Activated CD4-positive, alpha-beta T cell treated with anti-CD3 and anti-CD28 coated beads for 36 hours (primary cell): ENCODE data around the gene FGF12. TPM values are rescaled to one million over a fixed set of nuclear protein-coding genes. Genes with fewer than 3 reads are reported as not detected.

Experiments used
- ATAC-seq: fragments of 200-7000 bp; cut with Tn5 transposase; one replicate; pipeline ENCODE4 v1.10.0; 2021; ENCODE audit warnings: mild to moderate bottlenecking, moderate library complexity
- CTCF ChIA-PET: fragments of 350-600 bp; sonication (Branson Sonifier 250); formaldehyde crosslinking; loops from one replicate; lab custom pipeline; 2021; ENCODE audit warnings: antibody characterized with exemption; lab: Charles Lee
- POLR2A ChIA-PET: fragments of 350-600 bp; sonication (Branson Sonifier 250); formaldehyde crosslinking; loops from one replicate; lab custom pipeline; 2021; ENCODE audit warnings: antibody characterized with exemption, inconsistent platforms; lab: Charles Lee
- DNase-seq: peaks from one replicate; pipeline ENCODE4 v3.0.0-alpha.2; 2020
- H3K27ac Mint-ChIP-seq: one replicate; pipeline ENCODE4 v1.8.0; 2021; ENCODE audit warnings: mixed read lengths
- H3K27me3 Mint-ChIP-seq: one replicate; pipeline ENCODE4 v1.8.0; 2021; ENCODE audit warnings: mixed read lengths
- H3K36me3 Mint-ChIP-seq: one replicate; pipeline ENCODE4 v1.8.0; 2021; ENCODE audit warnings: low read depth, mixed read lengths
- H3K4me1 Mint-ChIP-seq: one replicate; pipeline ENCODE4 v1.8.0; 2021; ENCODE audit warnings: mixed read lengths
- H3K4me3 Mint-ChIP-seq: one replicate; pipeline ENCODE4 v1.8.0; 2021; ENCODE audit warnings: mild to moderate bottlenecking, moderate library complexity, mixed read lengths
- H3K9me3 Mint-ChIP-seq: one replicate; pipeline ENCODE4 v1.8.0; 2021; ENCODE audit warnings: low read depth, mixed read lengths
- intact Hi-C, 2 experiments: fragments of 100-400 bp; cut with DNase I in 1 of 2; cut with micrococcal nuclease in 1 of 2; formaldehyde crosslinking; loops; one replicate each; pipeline versions ENCODE4 v1.14.2 to v1.15.1; 2022 to 2024; cut with DNase I, micrococcal nuclease
- total RNA-seq, 2 experiments: library from RNA; stranded (reverse); gene quantifications; one replicate each; pipeline ENCODE4 v1.2.3, GENCODE V29; 2021

FGF12 gene
- total RNA-seq, 2 experiments from 2014 or later = not detected

- intact Hi-C loops = no loop called here
- ATAC-seq (no peak), DNase-seq (no peak)
- Mint-ChIP-seq H3K4me3 (no peak overlapping the region), H3K27ac (no peak overlapping the region), H3K9me3 (peaks cover 3% of the 10 kb centered on the region), H3K36me3 (no peaks in the 10 kb centered on the region), H3K27me3 (no peaks in the 10 kb centered on the region), H3K4me1 (no peaks in the 10 kb centered on the region)
- ChIA-PET POLR2A (no interaction called here), CTCF (interaction anchor here (1.1 kb wide), 1 partner anchor 315 kb away, joined by 4 read pairs; no protein-coding TSS in a partner anchor)
These were observed 597.8 kb downstream of the FGF12 start for GRCh38 chr3:192129586-192129985.

GRCh38 chr3:192128922-192129321 is 598.4 kb downstream of the FGF12 start:
- no peaks in the 10 kb centered on the region for H3K36me3 Mint-ChIP-seq
- CTCF ChIA-PET = interaction anchor here (0.8 to 1.1 kb wide), 2 partner anchors 16 to 316 kb away, joined by 3 to 4 read pairs; no protein-coding TSS in a partner anchor
- H3K27ac Mint-ChIP-seq = no peak overlapping the region
- H3K4me3 Mint-ChIP-seq = no peak overlapping the region
- no peaks in the 10 kb centered on the region for H3K4me1 Mint-ChIP-seq
- ATAC-seq (no peak), DNase-seq (no peak)
- no peaks in the 10 kb centered on the region for H3K27me3 Mint-ChIP-seq
- H3K9me3 Mint-ChIP-seq = peaks cover 3% of the 10 kb centered on the region
- intact Hi-C loops = no loop called here
- POLR2A ChIA-PET = no interaction called here

- intact Hi-C loops = no loop called here
- Mint-ChIP-seq H3K4me1 (no peaks in the 10 kb centered on the region), H3K27me3 (no peaks in the 10 kb centered on the region), H3K27ac (no peak overlapping the region), H3K9me3 (no peaks in the 10 kb centered on the region), H3K36me3 (no peaks in the 10 kb centered on the region), H3K4me3 (no peak overlapping the region)
- ATAC-seq = no peak
- ChIA-PET CTCF (interaction anchor here (0.8 kb wide), 1 partner anchor 17 kb away, joined by 3 read pairs; no protein-coding TSS in a partner anchor), POLR2A (no interaction called here)
- DNase-seq = no peak
These were observed 599.3 kb downstream of the FGF12 start for GRCh38 chr3:192128060-192128459.

GRCh38 chr3:192122832-192123594 is 604.3 kb downstream of the FGF12 start:
- H3K4me3 Mint-ChIP-seq = no peak overlapping the region
- intact Hi-C loops = no loop called here
- no peak overlapping the region for H3K27ac Mint-ChIP-seq
- H3K9me3 Mint-ChIP-seq = no peaks in the 10 kb centered on the region
- ChIA-PET CTCF (interaction anchor here (1.7 kb wide), 1 partner anchor 8 kb away, joined by 4 read pairs; no protein-coding TSS in a partner anchor), POLR2A (no interaction called here)
- no peaks in the 10 kb centered on the region for H3K36me3 Mint-ChIP-seq
- ATAC-seq = no peak
- no peaks in the 10 kb centered on the region for H3K27me3 Mint-ChIP-seq
- no peak for DNase-seq
- no peaks in the 10 kb centered on the region for H3K4me1 Mint-ChIP-seq

- POLR2A ChIA-PET = no interaction called here
- Mint-ChIP-seq H3K36me3 (no peaks in the 10 kb centered on the region), H3K9me3 (peaks cover 2% of the 10 kb centered on the region), H3K27ac (no peak overlapping the region), H3K4me3 (no peak overlapping the region), H3K27me3 (no peaks in the 10 kb centered on the region), H3K4me1 (no peaks in the 10 kb centered on the region)
- intact Hi-C loops = no loop called here
- DNase-seq (no peak), ATAC-seq (no peak)
- CTCF ChIA-PET = interaction anchor here (1.7 kb wide), 1 partner anchor 9 kb away, joined by 4 read pairs; no protein-coding TSS in a partner anchor
These were observed 605.4 kb downstream of the FGF12 start for GRCh38 chr3:192121923-192122322.

- CTCF ChIA-PET = no interaction called here
- POLR2A ChIA-PET = no interaction called here
- DNase-seq = no peak
- no peaks in the 10 kb centered on the region for H3K27me3 Mint-ChIP-seq
- no peaks in the 10 kb centered on the region for H3K4me1 Mint-ChIP-seq
- no peak overlapping the region for H3K4me3 Mint-ChIP-seq
- H3K36me3 Mint-ChIP-seq = no peaks in the 10 kb centered on the region
- no peak for ATAC-seq
- H3K9me3 Mint-ChIP-seq = no peaks in the 10 kb centered on the region
- intact Hi-C loops = no loop called here
- H3K27ac Mint-ChIP-seq = no peak overlapping the region
These were observed 618.5 kb downstream of the FGF12 start for GRCh38 chr3:192108820-192109219.

- DNase-seq = no peak
- no peak overlapping the region for H3K4me3 Mint-ChIP-seq
- H3K36me3 Mint-ChIP-seq = no peaks in the 10 kb centered on the region
- H3K27ac Mint-ChIP-seq = no peak overlapping the region
- no peaks in the 10 kb centered on the region for H3K27me3 Mint-ChIP-seq
- no peaks in the 10 kb centered on the region for H3K4me1 Mint-ChIP-seq
- H3K9me3 Mint-ChIP-seq = no peaks in the 10 kb centered on the region
- ChIA-PET POLR2A (no interaction called here), CTCF (no interaction called here)
- no peak for ATAC-seq
- intact Hi-C loops = no loop called here
These were observed 620.8 kb downstream of the FGF12 start for GRCh38 chr3:192106543-192106942.

GRCh38 chr3:192092388-192093005 is 634.8 kb downstream of the FGF12 start:
- no peak for DNase-seq
- intact Hi-C loops = no loop called here
- ChIA-PET CTCF (no interaction called here), POLR2A (no interaction called here)
- no peaks in the 10 kb centered on the region for H3K9me3 Mint-ChIP-seq
- H3K4me3 Mint-ChIP-seq = no peak overlapping the region
- no peaks in the 10 kb centered on the region for H3K27me3 Mint-ChIP-seq
- no peak overlapping the region for H3K27ac Mint-ChIP-seq
- H3K4me1 Mint-ChIP-seq = no peaks in the 10 kb centered on the region
- no peaks in the 10 kb centered on the region for H3K36me3 Mint-ChIP-seq
- no peak for ATAC-seq

GRCh38 chr3:192091831-192092230 is 635.5 kb downstream of the FGF12 start:
- intact Hi-C loops = no loop called here
- CTCF ChIA-PET = no interaction called here
- no peaks in the 10 kb centered on the region for H3K36me3 Mint-ChIP-seq
- H3K4me1 Mint-ChIP-seq = no peaks in the 10 kb centered on the region
- DNase-seq = no peak
- no peak overlapping the region for H3K4me3 Mint-ChIP-seq
- POLR2A ChIA-PET = no interaction called here
- H3K27me3 Mint-ChIP-seq = no peaks in the 10 kb centered on the region
- no peak overlapping the region for H3K27ac Mint-ChIP-seq
- no peak for ATAC-seq
- H3K9me3 Mint-ChIP-seq = no peaks in the 10 kb centered on the region

GRCh38 chr3:192090586-192090985 is 636.8 kb downstream of the FGF12 start:
- Mint-ChIP-seq H3K36me3 (no peaks in the 10 kb centered on the region), H3K4me1 (no peaks in the 10 kb centered on the region), H3K4me3 (no peak overlapping the region), H3K9me3 (no peaks in the 10 kb centered on the region), H3K27ac (no peak overlapping the region), H3K27me3 (no peaks in the 10 kb centered on the region)
- ChIA-PET POLR2A (no interaction called here), CTCF (no interaction called here)
- intact Hi-C loops = no loop called here
- DNase-seq (peak; percentile 5), ATAC-seq (no peak)
